Osteoblast (primary cell): Measurements from ENCODE around the gene CPNE7. TPM values are rescaled to one million over a fixed set of nuclear protein-coding genes. Genes with fewer than 3 reads are reported as not detected.
A peak's percentile ranks its signal among the peaks of the same experiment; 100 is the strongest.

Source experiments
- DNase-seq: peaks from one replicate; pipeline ENCODE4 v3.0.0; 2011; ENCODE audit warnings: low spot score, mixed read lengths; ENCODE audit not compliant: insufficient read length; ENCODE audit errors: missing footprints
- H2AFZ ChIP-seq: 2 replicates; pipeline ENCODE4 v1.6.0; 2011; ENCODE audit warnings: mild to moderate bottlenecking, low read length
- H3K27ac ChIP-seq: 2 replicates; pipeline ENCODE4 v1.5.1; 2011; ENCODE audit warnings: mild to moderate bottlenecking, low read depth, low read length, moderate library complexity
- H3K27me3 ChIP-seq: 2 replicates; pipeline ENCODE4 v1.6.0; 2012; ENCODE audit warnings: mild to moderate bottlenecking, control low read depth, inconsistent platforms, low read length, moderate library complexity; ENCODE audit not compliant: insufficient read depth
- H3K36me3 ChIP-seq: 2 replicates; pipeline ENCODE4 v1.5.1; 2011; ENCODE audit warnings: mild to moderate bottlenecking, low read length, control low read depth, moderate library complexity; ENCODE audit not compliant: insufficient read depth
- H3K4me1 ChIP-seq: 2 replicates; pipeline ENCODE4 v1.5.1; 2011; ENCODE audit warnings: mild to moderate bottlenecking, low read length, control low read depth, moderate library complexity; ENCODE audit not compliant: insufficient read depth
- H3K4me2 ChIP-seq: 2 replicates; pipeline ENCODE4 v1.6.0; 2011; ENCODE audit warnings: mild to moderate bottlenecking, low read length; ENCODE audit not compliant: insufficient read depth
- H3K4me3 ChIP-seq: fragments of 200-600 bp; sonication (generic); 3 replicates; pipeline ENCODE4 v1.5.1; 2012; ENCODE audit warnings: mild to moderate bottlenecking, low read length, inconsistent platforms; ENCODE audit not compliant: insufficient read depth
- H3K79me2 ChIP-seq: 2 replicates; pipeline ENCODE4 v1.6.0; 2012; ENCODE audit warnings: mild to moderate bottlenecking, low read length, control low read depth, inconsistent platforms; ENCODE audit not compliant: insufficient read depth
- H3K9me3 ChIP-seq: 2 replicates; pipeline ENCODE4 v1.5.1; 2011; ENCODE audit warnings: low read depth, low read length, control low read depth
- H4K20me1 ChIP-seq: 2 replicates; pipeline ENCODE4 v1.6.0; 2012; ENCODE audit warnings: mild to moderate bottlenecking, low read length, control low read depth; ENCODE audit not compliant: insufficient read depth
- total RNA-seq: library from RNA; depleted of rRNA; stranded (reverse); fragments of >200 nt; gene quantifications from 2 replicates; pipeline ENCODE4 v1.2.3, GENCODE V29; 2012
- TF ChIP-seq, protein P1 (sequence below): IDR thresholded peaks from 2 replicates; pipeline ENCODE4 v1.5.1; 2011; ENCODE audit warnings: mild to moderate bottlenecking, low read depth, low read length, moderate library complexity; ENCODE audit errors: extremely low read depth

Gene CPNE7
- total RNA-seq, 1 donor: 7.2 TPM

DNA sequence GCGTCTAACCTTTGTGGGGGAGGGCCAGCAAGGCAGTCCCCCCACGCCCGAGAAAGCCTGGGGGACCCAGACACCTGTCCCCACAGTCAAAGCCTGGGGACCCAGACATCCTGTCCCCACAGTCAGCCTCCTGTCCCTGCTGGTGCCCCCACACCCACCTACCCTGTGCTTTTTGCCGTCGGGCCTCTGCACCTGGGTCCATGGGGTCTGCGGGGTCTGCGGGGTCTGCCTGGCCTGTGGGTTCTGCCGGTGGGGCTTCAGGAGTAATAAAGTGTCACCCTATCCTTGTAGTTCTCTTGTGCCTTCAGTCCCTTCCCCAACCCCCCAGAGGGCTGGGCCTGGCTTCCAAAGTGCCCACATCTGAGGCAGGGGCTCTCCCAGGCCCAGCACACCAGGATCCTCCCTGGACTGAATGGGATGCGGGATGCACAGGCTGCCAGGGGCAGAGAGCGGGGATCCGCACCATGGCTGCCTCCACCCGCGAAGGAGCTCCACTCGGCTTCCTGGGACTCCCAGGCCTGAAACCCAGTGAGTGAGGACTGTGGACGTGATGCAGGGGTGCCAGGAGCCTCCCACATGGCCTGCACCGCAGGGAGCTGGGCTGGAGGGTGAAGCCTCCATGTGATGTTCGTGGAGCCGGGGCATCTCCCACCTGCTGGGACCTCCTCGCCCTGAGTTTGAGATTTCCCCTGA lies 21.5 kb downstream of the CPNE7 start:
- Histone ChIP-seq H3K4me3 (no peak overlapping the region), H3K4me2 (no peak overlapping the region), H3K79me2 (no peaks in the 10 kb centered on the region), H3K4me1 (peaks cover 5% of the 10 kb centered on the region), H3K27ac (no peak overlapping the region), H2AFZ (no peak overlapping the region), H3K27me3 (no peaks in the 10 kb centered on the region), H3K36me3 (no peaks in the 10 kb centered on the region), H3K9me3 (no peaks in the 10 kb centered on the region), H4K20me1 (no peaks in the 10 kb centered on the region)
- TF ChIP-seq, protein P1, sequence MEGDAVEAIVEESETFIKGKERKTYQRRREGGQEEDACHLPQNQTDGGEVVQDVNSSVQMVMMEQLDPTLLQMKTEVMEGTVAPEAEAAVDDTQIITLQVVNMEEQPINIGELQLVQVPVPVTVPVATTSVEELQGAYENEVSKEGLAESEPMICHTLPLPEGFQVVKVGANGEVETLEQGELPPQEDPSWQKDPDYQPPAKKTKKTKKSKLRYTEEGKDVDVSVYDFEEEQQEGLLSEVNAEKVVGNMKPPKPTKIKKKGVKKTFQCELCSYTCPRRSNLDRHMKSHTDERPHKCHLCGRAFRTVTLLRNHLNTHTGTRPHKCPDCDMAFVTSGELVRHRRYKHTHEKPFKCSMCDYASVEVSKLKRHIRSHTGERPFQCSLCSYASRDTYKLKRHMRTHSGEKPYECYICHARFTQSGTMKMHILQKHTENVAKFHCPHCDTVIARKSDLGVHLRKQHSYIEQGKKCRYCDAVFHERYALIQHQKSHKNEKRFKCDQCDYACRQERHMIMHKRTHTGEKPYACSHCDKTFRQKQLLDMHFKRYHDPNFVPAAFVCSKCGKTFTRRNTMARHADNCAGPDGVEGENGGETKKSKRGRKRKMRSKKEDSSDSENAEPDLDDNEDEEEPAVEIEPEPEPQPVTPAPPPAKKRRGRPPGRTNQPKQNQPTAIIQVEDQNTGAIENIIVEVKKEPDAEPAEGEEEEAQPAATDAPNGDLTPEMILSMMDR: no peak
- peak; percentile 88 for DNase-seq

DNA sequence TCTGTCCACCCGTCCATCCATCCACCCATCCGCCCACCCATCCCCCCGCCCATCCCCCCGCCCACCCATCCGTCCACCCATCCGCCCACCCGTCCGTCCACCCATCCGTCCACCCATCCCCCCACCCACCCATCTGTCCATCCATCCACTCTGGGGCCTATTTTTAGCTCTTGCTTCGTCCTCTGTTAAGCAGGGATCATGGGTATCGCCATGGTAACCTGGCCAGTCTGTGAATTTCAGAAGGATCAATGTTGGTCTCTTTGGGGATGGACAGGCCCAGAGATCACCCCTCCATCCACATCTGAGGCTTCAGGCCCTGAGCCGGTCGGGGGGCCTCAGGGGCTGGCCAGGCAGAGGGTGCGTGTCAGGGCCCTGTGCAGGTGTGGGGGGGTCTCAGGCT lies 22.6 kb downstream of the CPNE7 start:
- TF ChIP-seq, protein P1: no peak
- no peaks in the 10 kb centered on the region for H3K79me2 ChIP-seq
- H3K4me2 ChIP-seq: no peak overlapping the region
- no peak overlapping the region for H3K27ac ChIP-seq
- no peak overlapping the region for H2AFZ ChIP-seq
- H3K27me3 ChIP-seq: no peaks in the 10 kb centered on the region
- DNase-seq: peak; percentile 97
- no peak overlapping the region for H3K4me3 ChIP-seq
- H4K20me1 ChIP-seq: no peaks in the 10 kb centered on the region
- H3K4me1 ChIP-seq: peaks cover 15% of the 10 kb centered on the region
- no peaks in the 10 kb centered on the region for H3K9me3 ChIP-seq
- H3K36me3 ChIP-seq: no peaks in the 10 kb centered on the region

DNA sequence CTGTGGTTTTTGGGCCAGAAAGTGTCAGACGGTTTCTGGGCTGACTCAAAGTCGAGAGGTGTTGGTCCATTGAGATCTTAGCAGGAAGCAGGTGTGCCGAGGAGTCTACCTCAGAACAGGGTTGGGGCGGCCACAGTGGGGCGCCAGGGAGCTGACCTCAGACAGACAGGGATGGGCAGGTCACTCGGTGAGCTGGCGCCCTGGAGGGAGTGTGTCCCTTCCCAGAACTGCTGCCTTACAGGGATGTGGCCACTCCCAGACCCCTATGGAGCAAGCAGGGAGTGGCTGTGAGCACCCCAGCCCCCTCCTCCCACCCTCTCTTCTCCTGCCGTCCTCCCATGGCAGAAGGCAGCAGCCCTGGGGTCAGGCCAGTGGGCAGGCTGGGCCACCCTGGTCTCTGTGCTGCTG lies 23.9 kb downstream of the CPNE7 start:
- Histone ChIP-seq H3K4me2 (no peak overlapping the region), H3K36me3 (no peaks in the 10 kb centered on the region), H3K4me3 (no peak overlapping the region), H3K79me2 (no peaks in the 10 kb centered on the region), H4K20me1 (no peaks in the 10 kb centered on the region), H3K9me3 (no peaks in the 10 kb centered on the region), H3K27ac (no peak overlapping the region), H3K4me1 (peaks cover 15% of the 10 kb centered on the region), H3K27me3 (no peaks in the 10 kb centered on the region), H2AFZ (no peak overlapping the region)
- TF ChIP-seq, protein P1: peak; percentile 28
- no peak for DNase-seq

DNA sequence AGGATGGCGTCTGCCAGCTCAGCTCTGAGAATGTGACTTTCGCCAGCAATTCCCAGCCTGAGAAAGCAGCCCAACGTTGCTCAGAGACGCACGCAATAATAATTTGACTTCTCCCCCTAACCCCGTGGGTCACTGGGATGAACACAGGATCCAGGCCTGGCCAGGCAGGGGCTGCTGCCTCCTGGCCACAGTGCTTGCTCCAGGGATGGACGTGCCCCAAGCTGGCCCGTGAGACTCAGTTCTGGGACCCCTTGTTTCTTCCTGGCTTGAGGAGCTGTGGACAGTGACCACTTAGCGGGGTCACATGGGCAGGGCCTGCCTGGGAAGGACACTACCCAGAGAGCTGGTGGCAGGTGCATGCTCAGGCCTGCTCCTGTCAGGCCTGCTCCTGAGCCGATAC lies 24.3 kb downstream of the CPNE7 start:
- Histone ChIP-seq H3K4me1 (peaks cover 15% of the 10 kb centered on the region), H4K20me1 (no peaks in the 10 kb centered on the region), H3K27ac (no peak overlapping the region), H3K27me3 (no peaks in the 10 kb centered on the region), H2AFZ (no peak overlapping the region), H3K4me3 (no peak overlapping the region), H3K4me2 (no peak overlapping the region), H3K79me2 (no peaks in the 10 kb centered on the region), H3K36me3 (no peaks in the 10 kb centered on the region), H3K9me3 (no peaks in the 10 kb centered on the region)
- TF ChIP-seq, protein P1: no peak
- no peak for DNase-seq
